GM23248 (cell line): ENCODE results near the gene MYRF. TPM values are rescaled to one million over a fixed set of nuclear protein-coding genes. Genes with fewer than 3 reads are reported as not detected.

Experiments
- DNase-seq: peaks from one replicate; pipeline ENCODE4 v3.0.0-alpha.2; 2015
- H2AFZ ChIP-seq: fragments of 200-600 bp; sonication (generic); 2 replicates; pipeline ENCODE4 v1.6.1; 2016; ENCODE audit warnings: antibody characterized with exemption
- H3F3A ChIP-seq: fragments of 200-600 bp; sonication (generic); 2 replicates; pipeline ENCODE4 v1.6.1; 2016; ENCODE audit warnings: mild to moderate bottlenecking, antibody characterized with exemption, mixed run types; ENCODE audit not compliant: insufficient read depth
- H3K27ac ChIP-seq: fragments of 200-600 bp; sonication (generic); 2 replicates; pipeline ENCODE4 v1.5.1; 2016; ENCODE audit warnings: mild to moderate bottlenecking
- H3K27me3 ChIP-seq: fragments of 200-600 bp; sonication (generic); replicated peaks from 2 replicates; pipeline ENCODE4 v1.6.1; 2016; ENCODE audit warnings: mild to moderate bottlenecking; ENCODE audit not compliant: insufficient read depth
- H3K36me3 ChIP-seq: fragments of 200-600 bp; sonication (generic); 2 replicates; pipeline ENCODE4 v1.6.1; 2016; ENCODE audit warnings: low read depth, mild to moderate bottlenecking
- H3K4me1 ChIP-seq: fragments of 200-600 bp; sonication (generic); 2 replicates; pipeline ENCODE4 v1.6.1; 2016; ENCODE audit warnings: mild to moderate bottlenecking; ENCODE audit not compliant: insufficient read depth
- H3K4me2 ChIP-seq: fragments of 200-600 bp; sonication (generic); one replicate; pipeline ENCODE4 v1.6.1; 2016; ENCODE audit warnings: mild to moderate bottlenecking; ENCODE audit not compliant: unreplicated experiment
- H3K4me3 ChIP-seq: fragments of 200-600 bp; sonication (generic); 2 replicates; pipeline ENCODE4 v1.5.1; 2016; ENCODE audit warnings: mild to moderate bottlenecking
- H3K79me2 ChIP-seq: fragments of 200-600 bp; sonication (generic); 2 replicates; pipeline ENCODE4 v1.6.1; 2016; ENCODE audit warnings: mild to moderate bottlenecking; ENCODE audit not compliant: insufficient read depth
- H3K9ac ChIP-seq: fragments of 200-600 bp; sonication (generic); 2 replicates; pipeline ENCODE4 v1.6.1; 2016; ENCODE audit warnings: mild to moderate bottlenecking
- H3K9me2 ChIP-seq: fragments of 200-600 bp; sonication (generic); 2 replicates; pipeline ENCODE4 v1.6.1; 2016; ENCODE audit warnings: mixed run types, mild to moderate bottlenecking, moderate library complexity; ENCODE audit not compliant: insufficient read depth
- H3K9me3 ChIP-seq: fragments of 200-600 bp; sonication (generic); one replicate; pipeline ENCODE4 v1.6.1; 2017; ENCODE audit warnings: low read depth
- H4K20me1 ChIP-seq: fragments of 200-600 bp; sonication (generic); 2 replicates; pipeline ENCODE4 v1.6.0; 2016; ENCODE audit not compliant: insufficient read depth
- EZH2 ChIP-seq: fragments of 200-600 bp; sonication (generic); IDR thresholded peaks from 2 replicates; pipeline ENCODE4 v1.6.1; 2018; ENCODE audit warnings: antibody characterized with exemption, mild to moderate bottlenecking; ENCODE audit not compliant: insufficient read depth, poor library complexity, severe bottlenecking
- EZH2phosphoT487 ChIP-seq: fragments of 200-600 bp; sonication (generic); IDR thresholded peaks from 2 replicates; pipeline ENCODE4 v1.6.1; 2018; ENCODE audit warnings: antibody characterized with exemption, moderate library complexity, mild to moderate bottlenecking, low read depth; ENCODE audit not compliant: insufficient read depth
- WGBS, 2 experiments: methylation state at CpG; one replicate each; pipeline ENCODE4 v1.1.6; 2015 to 2017; ENCODE audit warnings: low lambda C conversion rate in 2 of 2, low coverage in 1 of 2; ENCODE audit errors: missing lambda C conversion rate in 2 of 2; 5-methylcytosine and 5-hydroxymethylcytosine counted together
- in situ Hi-C: fragments of 300-500 bp; cut with MboI; formaldehyde crosslinking; loops from 2 replicates; pipeline ENCODE4 v1.15.0; 2020
- polyA plus RNA-seq: library from polyadenylated mRNA; unstranded; fragments of >200 nt; fragmentation: Nextera tagmentation; extraction: Ambion mirVana; gene quantifications from 2 replicates; pipeline ENCODE4 v1.2.1, GENCODE V29; 2016
- total RNA-seq: library from RNA; depleted of rRNA; stranded (reverse); fragments of >200 nt; shearing (Covaris generic); gene quantifications from 2 replicates; pipeline ENCODE4 v1.2.3, GENCODE V29; 2014

MYRF gene
- total and polyA plus RNA-seq, 2 experiments from 2014 or later = 0.05 TPM; not detected in 1

- Histone ChIP-seq H3K4me2 (no peak overlapping the region), H3K36me3 (no peaks in the 10 kb centered on the region), H4K20me1 (no peaks in the 10 kb centered on the region), H3K9me3 (no peaks in the 10 kb centered on the region), H3K4me1 (peaks cover 9% of the 10 kb centered on the region), H3K27me3 (no peaks in the 10 kb centered on the region), H3K4me3 (no peak overlapping the region), H3K9ac (no peak overlapping the region), H3K9me2 (no peaks in the 10 kb centered on the region), H3K27ac (no peak overlapping the region), H3K79me2 (no peaks in the 10 kb centered on the region), H2AFZ (no peak overlapping the region), H3F3A (peaks cover 8% of the 10 kb centered on the region)
- no peak for DNase-seq
- TF ChIP-seq EZH2 = no peak
- TF ChIP-seq EZH2phosphoT487 = no peak
- in situ Hi-C loops = no loop called here
- WGBS, 2 experiments = 92 to 95% methylated on average over 4 of the region's 4 CpGs
These were observed 79.8 kb downstream of the MYRF start for GRCh38 chr11:61832207-61832606.

- H3K4me2 ChIP-seq = no peak overlapping the region
- H3K79me2 ChIP-seq = no peaks in the 10 kb centered on the region
- TF ChIP-seq EZH2 (no peak), EZH2phosphoT487 (no peak)
- H3K9ac ChIP-seq = no peak overlapping the region
- no peak overlapping the region for H3K27ac ChIP-seq
- H3K9me2 ChIP-seq = no peaks in the 10 kb centered on the region
- no peak overlapping the region for H2AFZ ChIP-seq
- H3K9me3 ChIP-seq = no peaks in the 10 kb centered on the region
- peaks cover 8% of the 10 kb centered on the region for H3F3A ChIP-seq
- no peak for DNase-seq
- no peaks in the 10 kb centered on the region for H4K20me1 ChIP-seq
- no peaks in the 10 kb centered on the region for H3K27me3 ChIP-seq
- in situ Hi-C loops = no loop called here
- no peak overlapping the region for H3K4me3 ChIP-seq
- H3K36me3 ChIP-seq = no peaks in the 10 kb centered on the region
- H3K4me1 ChIP-seq = peaks cover 9% of the 10 kb centered on the region
- WGBS, 2 experiments = 76 to 82% methylated on average over 7 of the region's 7 CpGs
These were observed 80.3 kb downstream of the MYRF start for GRCh38 chr11:61832754-61833153.

- peaks cover 8% of the 10 kb centered on the region for H3F3A ChIP-seq
- H3K27me3 ChIP-seq = no peaks in the 10 kb centered on the region
- H3K36me3 ChIP-seq = no peaks in the 10 kb centered on the region
- in situ Hi-C loops = no loop called here
- no peak overlapping the region for H3K27ac ChIP-seq
- no peaks in the 10 kb centered on the region for H3K9me2 ChIP-seq
- peaks cover 9% of the 10 kb centered on the region for H3K4me1 ChIP-seq
- H4K20me1 ChIP-seq = no peaks in the 10 kb centered on the region
- H3K4me3 ChIP-seq = no peak overlapping the region
- 91% methylated on average over 11 of the region's 11 CpGs for WGBS, 2 experiments
- H3K4me2 ChIP-seq = no peak overlapping the region
- H3K79me2 ChIP-seq = no peaks in the 10 kb centered on the region
- H3K9me3 ChIP-seq = no peaks in the 10 kb centered on the region
- no peak overlapping the region for H3K9ac ChIP-seq
- DNase-seq = no peak
- H2AFZ ChIP-seq = no peak overlapping the region
- TF ChIP-seq EZH2 (no peak), EZH2phosphoT487 (no peak)
These were observed 81.0 kb downstream of the MYRF start for GRCh38 chr11:61833471-61833870.

GRCh38 chr11:61833926-61834277, 81.5 kb downstream of the MYRF start:
- Histone ChIP-seq H3K27me3 (no peaks in the 10 kb centered on the region), H3K9me3 (no peaks in the 10 kb centered on the region), H4K20me1 (no peaks in the 10 kb centered on the region), H3K4me1 (peaks cover 9% of the 10 kb centered on the region), H3K4me2 (no peak overlapping the region), H2AFZ (no peak overlapping the region), H3K9ac (no peak overlapping the region), H3K36me3 (no peaks in the 10 kb centered on the region), H3F3A (peaks cover 8% of the 10 kb centered on the region), H3K79me2 (no peaks in the 10 kb centered on the region), H3K27ac (no peak overlapping the region), H3K9me2 (no peaks in the 10 kb centered on the region), H3K4me3 (no peak overlapping the region)
- WGBS, 2 experiments = 93% methylated on average over 12 of the region's 12 CpGs
- in situ Hi-C loops = no loop called here
- DNase-seq = no peak
- no peak for TF ChIP-seq EZH2phosphoT487
- TF ChIP-seq EZH2 = no peak
